ENCODE measurements around the gene RPS27L.

Gene RPS27L

GRCh38 chr15:63187589-63188226, 30.4 kb upstream of the RPS27L start:
- no peak for DNase-seq

DNA sequence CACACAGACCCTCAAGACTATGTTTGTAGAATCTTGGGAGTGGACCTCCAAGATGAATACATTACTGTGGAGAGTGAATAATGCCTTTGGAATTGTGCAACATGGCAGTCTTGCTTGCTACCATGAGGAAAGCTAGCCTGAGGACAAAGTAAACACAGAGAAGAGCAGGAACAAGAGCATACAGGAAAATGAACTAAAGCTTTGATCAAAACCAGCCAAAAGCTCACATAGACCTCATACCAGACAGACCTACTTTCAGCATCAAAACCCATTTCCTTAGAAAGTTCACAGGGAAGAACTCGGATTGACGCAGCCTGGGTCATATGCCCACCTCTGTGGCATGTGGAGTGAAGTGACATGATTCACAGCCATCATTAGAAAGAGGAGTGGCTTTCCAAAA, 28.8 kb upstream of the RPS27L start:
- no peak for DNase-seq

DNA sequence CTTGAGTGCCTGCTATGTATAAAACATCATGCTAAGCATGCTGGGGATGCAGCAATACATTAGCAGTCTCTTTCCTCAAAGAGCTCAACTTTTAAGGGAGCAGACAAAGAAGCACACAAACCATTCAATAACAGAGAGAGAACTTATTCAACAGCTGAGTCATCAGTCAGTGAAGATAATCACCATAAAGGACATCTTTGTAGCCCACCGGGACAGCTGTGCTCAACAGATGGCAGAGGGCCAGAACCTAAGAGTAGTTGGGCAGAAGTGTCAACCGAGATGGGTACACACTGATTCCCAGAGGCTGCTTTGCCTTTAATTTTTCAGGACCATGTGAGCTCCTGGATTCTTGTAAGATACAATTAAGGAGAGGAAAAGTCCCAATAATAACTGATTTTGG, 27.9 kb upstream of the RPS27L start:
- DNase-seq: no peak

DNA sequence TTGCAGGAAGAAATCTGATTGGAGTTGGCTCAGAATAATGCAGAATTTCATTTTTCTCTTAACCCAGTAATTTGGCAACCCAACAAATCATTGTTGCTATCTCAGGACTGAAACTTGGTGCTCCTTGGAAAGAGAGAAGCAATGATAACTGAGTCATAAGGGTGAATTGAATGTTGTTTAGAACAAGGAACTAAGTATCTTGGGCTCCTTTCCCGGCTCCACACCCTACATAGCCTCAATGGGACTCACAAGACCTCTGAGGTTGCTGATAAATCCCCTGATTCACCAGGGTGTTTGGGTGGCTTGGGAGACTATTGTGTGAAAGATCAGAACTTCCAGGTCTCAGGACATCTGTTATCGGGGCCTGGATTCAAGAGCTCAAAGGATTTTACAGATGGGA, 24.4 kb upstream of the RPS27L start:
- no peak for DNase-seq

DNA sequence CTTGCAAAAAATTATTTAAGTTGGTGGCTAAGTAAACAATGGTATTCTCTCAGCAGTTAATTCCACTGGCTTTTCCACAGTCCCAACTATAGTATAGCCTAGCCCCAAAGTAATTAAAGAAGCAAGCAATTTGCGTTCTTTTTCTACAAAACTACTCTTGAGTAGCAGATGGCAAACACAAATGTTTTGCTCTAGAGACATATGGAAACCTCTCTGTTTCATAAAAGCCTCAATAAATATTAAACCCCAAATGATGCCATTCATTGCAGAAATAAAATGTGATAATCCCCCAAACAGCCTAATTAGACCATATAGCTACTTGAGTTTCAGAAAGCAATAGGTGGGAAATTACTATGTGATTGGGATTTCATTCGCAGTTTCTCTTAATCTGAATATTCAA, 23.5 kb upstream of the RPS27L start:
- DNase-seq: no peak

- no peak for DNase-seq
Observed at GRCh38 chr15:63178034-63178433, 20.8 kb upstream of the RPS27L start.

GRCh38 chr15:63176302-63176701, 19.0 kb upstream of the RPS27L start:
- DNase-seq: no peak

DNA sequence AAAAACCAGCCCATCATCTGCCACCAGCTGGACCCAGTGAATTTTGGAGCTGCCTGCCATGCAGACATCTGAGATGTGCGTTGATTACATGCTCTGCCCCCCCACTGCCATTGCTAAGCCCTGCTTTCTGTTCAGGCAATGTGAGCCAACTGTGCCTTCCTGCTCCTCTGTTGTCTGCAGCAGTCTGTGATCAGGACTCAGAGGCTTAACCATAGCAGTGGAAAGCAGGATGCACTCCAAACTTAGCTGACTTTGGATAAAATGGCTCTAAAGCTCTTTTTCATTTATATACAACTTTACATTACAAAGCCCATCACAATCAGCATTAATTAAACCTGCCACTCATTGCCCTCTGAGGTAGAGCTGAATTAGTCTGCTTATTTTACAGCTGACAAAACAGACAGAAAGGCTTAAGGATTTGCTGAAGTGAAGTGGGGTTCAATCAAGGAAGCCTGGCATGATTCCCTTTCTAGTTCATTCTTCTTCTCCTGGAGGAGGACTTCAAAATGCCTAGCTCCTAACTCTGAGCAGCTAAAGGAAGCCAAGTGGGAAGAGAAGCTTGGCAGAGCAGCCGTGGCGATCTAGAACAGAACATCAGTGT, 15.7 kb upstream of the RPS27L start:
- no peak for DNase-seq

- no peak for DNase-seq
Observed at GRCh38 chr15:63172376-63172775, 15.1 kb upstream of the RPS27L start.

GRCh38 chr15:63169788-63170187, 12.5 kb upstream of the RPS27L start:
- DNase-seq: no peak

DNA sequence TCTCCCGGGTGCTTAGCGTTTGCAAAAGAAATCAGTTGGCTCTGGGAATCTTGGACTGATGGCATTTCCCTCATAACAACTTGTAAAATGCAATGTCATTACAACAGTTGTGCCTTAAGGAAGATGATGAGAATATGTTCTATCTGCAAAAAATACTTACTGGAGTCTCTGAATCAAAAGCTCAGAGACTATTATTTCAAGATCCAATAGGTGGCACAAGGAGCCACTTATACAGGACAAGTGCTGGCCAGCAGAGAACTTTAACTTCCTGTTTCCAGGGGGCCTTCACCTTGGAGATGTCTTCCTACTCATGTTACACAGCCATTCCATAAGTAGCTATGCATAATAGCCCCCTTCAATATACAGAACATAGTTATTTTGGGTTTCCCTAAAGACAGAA, 8.9 kb upstream of the RPS27L start:
- DNase-seq: no peak

- no peak for DNase-seq
Observed at GRCh38 chr15:63165166-63165859, 8.0 kb upstream of the RPS27L start.

DNA sequence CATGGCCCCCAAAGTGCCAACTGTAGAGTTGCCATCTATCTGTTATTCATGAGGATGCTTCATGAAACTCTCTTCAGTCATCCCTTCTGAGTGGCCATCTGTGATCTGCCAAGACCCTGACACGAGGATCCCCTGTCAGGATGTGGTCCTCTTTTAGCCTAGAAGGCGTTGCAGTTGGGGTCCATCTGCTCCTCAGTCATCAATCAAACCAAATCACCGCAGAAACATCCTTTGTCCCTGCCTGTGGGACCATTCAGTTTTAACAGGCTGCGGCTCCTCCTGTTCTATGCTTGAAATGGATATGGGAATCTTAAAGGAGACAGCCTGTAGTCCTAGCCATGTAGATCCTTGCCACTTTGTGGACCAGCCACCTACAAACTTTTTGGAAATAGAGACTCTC, 5.9 kb upstream of the RPS27L start:
- DNase-seq: no peak

GRCh38 chr15:63160638-63161037, 3.4 kb upstream of the RPS27L start:
- no peak for DNase-seq

GRCh38 chr15:63157891-63158431, 684 bp upstream of the RPS27L start:
- DNase-seq: no peak

- no peak for DNase-seq
Observed at GRCh38 chr15:63156755-63157117, 541 bp downstream of the RPS27L start.

- no peak for DNase-seq
Observed at GRCh38 chr15:63156086-63156710, 1.1 kb downstream of the RPS27L start.

DNA sequence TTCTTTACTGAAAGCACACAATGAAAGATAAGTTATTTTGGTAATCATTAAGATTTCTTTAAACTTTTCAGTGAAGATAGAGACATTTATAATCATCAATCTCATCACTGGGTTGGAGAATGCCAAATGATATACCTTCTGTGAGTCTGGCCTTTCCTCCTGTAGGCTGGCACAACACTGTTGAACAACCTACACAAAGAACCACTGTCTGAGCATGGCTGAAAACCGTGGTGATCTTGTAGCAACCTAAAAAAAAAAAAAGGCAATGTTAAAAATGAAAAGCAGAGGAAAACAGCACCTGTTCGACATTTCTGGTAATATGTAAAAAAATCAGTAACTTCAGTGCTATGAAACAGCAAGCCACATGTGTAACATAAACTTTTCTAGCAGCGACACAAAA, 1.8 kb downstream of the RPS27L start:
- DNase-seq: no peak

GRCh38 chr15:63151665-63152064, 5.6 kb downstream of the RPS27L start:
- no peak for DNase-seq

DNA sequence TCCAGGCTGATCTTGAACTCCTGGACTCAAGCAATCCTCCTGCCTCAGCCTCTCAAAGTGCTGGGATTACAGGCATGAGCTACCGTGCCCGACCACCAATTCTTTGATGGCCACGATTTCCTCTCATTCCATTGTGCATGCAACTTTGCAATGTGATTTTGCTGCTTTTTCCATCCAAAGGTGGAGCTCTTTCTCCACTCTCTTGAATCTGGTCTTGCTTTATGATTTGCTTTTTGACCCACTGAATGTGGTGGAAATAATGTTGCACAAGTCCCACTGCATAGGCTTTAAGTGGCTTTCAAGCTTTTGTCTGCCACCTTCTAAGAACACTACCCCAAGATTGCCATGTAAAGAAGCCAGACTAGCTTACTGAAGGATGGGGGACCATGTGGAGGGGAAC, 10.6 kb downstream of the RPS27L start:
- no peak for DNase-seq

DNA sequence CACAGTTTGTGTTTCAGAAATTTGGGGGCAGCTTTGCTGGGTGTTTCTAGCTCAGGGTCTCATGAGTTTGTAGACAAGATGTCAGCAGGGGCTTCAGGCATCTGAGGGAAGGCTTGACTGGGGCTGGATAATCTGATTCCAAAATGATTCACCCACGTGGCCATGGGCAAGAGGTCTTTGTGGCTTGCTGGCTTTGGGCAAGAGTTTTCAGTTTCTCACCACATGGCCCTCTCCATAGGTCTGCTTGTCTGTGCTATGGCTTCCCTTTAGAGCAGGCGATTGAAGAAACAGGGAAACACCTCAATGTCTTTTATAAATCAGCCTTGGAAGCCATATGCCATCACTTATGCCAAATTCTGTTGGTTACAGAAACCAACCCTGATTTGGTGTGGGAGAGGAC, 11.9 kb downstream of the RPS27L start:
- DNase-seq: no peak

DNA sequence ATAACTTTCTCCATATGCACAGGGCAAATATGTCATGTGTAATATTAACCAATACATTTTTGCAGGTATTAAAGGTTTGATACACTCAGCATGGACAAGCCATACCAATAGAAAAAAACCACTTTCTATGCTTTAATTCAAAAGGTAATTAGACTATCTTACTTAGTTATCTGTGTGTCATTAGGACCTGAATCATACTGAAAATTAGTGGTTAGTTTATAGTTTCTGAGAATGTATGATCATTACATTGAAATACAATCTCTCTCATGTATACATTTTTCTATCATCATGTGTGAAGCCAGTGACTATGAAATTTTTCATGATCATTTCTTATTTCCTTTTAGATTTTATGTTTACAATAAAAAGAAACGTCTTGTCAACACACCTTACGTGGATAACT, 16.3 kb downstream of the RPS27L start:
- DNase-seq: no peak

- DNase-seq: no peak
Observed at GRCh38 chr15:63136742-63137141, 20.5 kb downstream of the RPS27L start.

- DNase-seq: peak; percentile 15
Observed at GRCh38 chr15:63135804-63136203, 21.5 kb downstream of the RPS27L start.
